ENCODE measurements around the gene ALDH1B1. TPM values are rescaled to one million over a fixed set of nuclear protein-coding genes. Genes with fewer than 3 reads are reported as not detected.

The ALDH1B1 gene
- total RNA-seq, 2 experiments from 2014 or later: 0.19 to 0.20 TPM

DNA sequence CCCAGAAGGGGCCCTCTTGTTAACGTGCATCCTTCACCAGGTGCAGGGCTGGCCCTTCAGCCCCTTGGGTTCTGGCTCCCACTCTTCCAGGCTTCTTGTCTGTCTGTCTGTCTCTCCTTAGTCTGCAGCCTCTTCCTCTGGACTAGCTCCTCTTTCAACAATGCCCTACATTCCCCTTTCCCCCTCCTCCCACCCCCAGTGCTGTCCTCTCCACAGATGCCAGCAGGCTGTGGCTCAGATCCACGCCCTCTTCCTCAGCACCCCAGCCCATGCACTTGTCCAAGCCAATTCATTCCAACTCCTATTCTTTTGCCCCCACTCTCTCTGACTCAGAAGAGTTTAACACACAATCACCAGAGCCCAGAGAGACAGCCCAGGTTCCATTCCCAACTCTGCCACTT, 45.2 kb upstream of the ALDH1B1 start:
- CTCF ChIA-PET: no interaction called here
- Histone ChIP-seq H3K4me1 (ENCODE audit: insufficient read depth, low read length) (no peaks in the 10 kb centered on the region), H3K27ac (ENCODE audit: low read depth in 1 of 2, low read length in 2 of 2) (no peak overlapping the region), H3K9me3 (ENCODE audit: control insufficient read depth in 1 of 2, insufficient read depth in 1 of 2, low read length in 2 of 2) (no peaks in the 10 kb centered on the region), H3K27me3 (ENCODE audit: control insufficient read depth in 1 of 2, insufficient read depth in 2 of 2, low read length in 2 of 2) (peaks cover 0 to 5% of the 10 kb centered on the region in 2 experiments), H3K4me3 (ENCODE audit: low read length) (no peak overlapping the region), H3K36me3 (ENCODE audit: insufficient read depth, low read length) (no peaks in the 10 kb centered on the region)
- DNase-seq: no peak
- TF ChIP-seq, protein P1, sequence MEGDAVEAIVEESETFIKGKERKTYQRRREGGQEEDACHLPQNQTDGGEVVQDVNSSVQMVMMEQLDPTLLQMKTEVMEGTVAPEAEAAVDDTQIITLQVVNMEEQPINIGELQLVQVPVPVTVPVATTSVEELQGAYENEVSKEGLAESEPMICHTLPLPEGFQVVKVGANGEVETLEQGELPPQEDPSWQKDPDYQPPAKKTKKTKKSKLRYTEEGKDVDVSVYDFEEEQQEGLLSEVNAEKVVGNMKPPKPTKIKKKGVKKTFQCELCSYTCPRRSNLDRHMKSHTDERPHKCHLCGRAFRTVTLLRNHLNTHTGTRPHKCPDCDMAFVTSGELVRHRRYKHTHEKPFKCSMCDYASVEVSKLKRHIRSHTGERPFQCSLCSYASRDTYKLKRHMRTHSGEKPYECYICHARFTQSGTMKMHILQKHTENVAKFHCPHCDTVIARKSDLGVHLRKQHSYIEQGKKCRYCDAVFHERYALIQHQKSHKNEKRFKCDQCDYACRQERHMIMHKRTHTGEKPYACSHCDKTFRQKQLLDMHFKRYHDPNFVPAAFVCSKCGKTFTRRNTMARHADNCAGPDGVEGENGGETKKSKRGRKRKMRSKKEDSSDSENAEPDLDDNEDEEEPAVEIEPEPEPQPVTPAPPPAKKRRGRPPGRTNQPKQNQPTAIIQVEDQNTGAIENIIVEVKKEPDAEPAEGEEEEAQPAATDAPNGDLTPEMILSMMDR (IDR thresholded peaks at IDR 0.05): no peak
- no peak overlapping the region for H3K27ac Mint-ChIP-seq
- no peaks in the 10 kb centered on the region for H3K9me3 Mint-ChIP-seq
- no peak overlapping the region for H3K4me3 Mint-ChIP-seq
- H3K4me1 Mint-ChIP-seq (ENCODE audit: low read depth): no peaks in the 10 kb centered on the region
- intact Hi-C loops (cut with DNase I, micrococcal nuclease): no loop called here
- no peak for ATAC-seq (ENCODE audit: poor library complexity)
- peaks cover 11% of the 10 kb centered on the region for H3K27me3 Mint-ChIP-seq
- H3K36me3 Mint-ChIP-seq (ENCODE audit: low read depth): no peaks in the 10 kb centered on the region
- POLR2A ChIA-PET: no interaction called here

GRCh38 chr9:38347946-38348345, 44.6 kb upstream of the ALDH1B1 start:
- ATAC-seq (ENCODE audit: poor library complexity) (no peak), DNase-seq (no peak)
- Mint-ChIP-seq H3K4me1 (ENCODE audit: low read depth) (no peaks in the 10 kb centered on the region), H3K4me3 (no peak overlapping the region), H3K9me3 (no peaks in the 10 kb centered on the region), H3K36me3 (ENCODE audit: low read depth) (no peaks in the 10 kb centered on the region), H3K27ac (no peak overlapping the region), H3K27me3 (peaks cover 11% of the 10 kb centered on the region)
- TF ChIP-seq, protein P1 (IDR thresholded peaks at IDR 0.05): no peak
- CTCF ChIA-PET: no interaction called here
- intact Hi-C loops (cut with DNase I, micrococcal nuclease): no loop called here
- no peaks in the 10 kb centered on the region for H3K4me1 ChIP-seq (ENCODE audit: insufficient read depth, low read length)
- POLR2A ChIA-PET: no interaction called here
- no peaks in the 10 kb centered on the region for H3K9me3 ChIP-seq (ENCODE audit: control insufficient read depth in 1 of 2, insufficient read depth in 1 of 2, low read length in 2 of 2)
- H3K27me3 ChIP-seq (ENCODE audit: control insufficient read depth in 1 of 2, insufficient read depth in 2 of 2, low read length in 2 of 2): peaks cover 0 to 5% of the 10 kb centered on the region in 2 experiments
- no peaks in the 10 kb centered on the region for H3K36me3 ChIP-seq (ENCODE audit: insufficient read depth, low read length)
- no peak overlapping the region for H3K4me3 ChIP-seq (ENCODE audit: low read length)
- H3K27ac ChIP-seq (ENCODE audit: low read depth in 1 of 2, low read length in 2 of 2): no peak overlapping the region

GRCh38 chr9:38350529-38350928, 42.0 kb upstream of the ALDH1B1 start:
- no peaks in the 10 kb centered on the region for H3K9me3 Mint-ChIP-seq
- ATAC-seq (ENCODE audit: poor library complexity) (no peak), DNase-seq (no peak)
- H3K4me3 ChIP-seq (ENCODE audit: low read length): no peak overlapping the region
- H3K27ac ChIP-seq (ENCODE audit: low read depth in 1 of 2, low read length in 2 of 2): no peak overlapping the region
- H3K27ac Mint-ChIP-seq: no peak overlapping the region
- H3K4me1 ChIP-seq (ENCODE audit: insufficient read depth, low read length): no peaks in the 10 kb centered on the region
- no peaks in the 10 kb centered on the region for H3K9me3 ChIP-seq (ENCODE audit: control insufficient read depth in 1 of 2, insufficient read depth in 1 of 2, low read length in 2 of 2)
- TF ChIP-seq, protein P1 (IDR thresholded peaks at IDR 0.05): no peak
- ChIA-PET POLR2A (no interaction called here), CTCF (no interaction called here)
- peaks cover 11% of the 10 kb centered on the region for H3K27me3 Mint-ChIP-seq
- H3K36me3 ChIP-seq (ENCODE audit: insufficient read depth, low read length): no peaks in the 10 kb centered on the region
- peaks cover 0 to 5% of the 10 kb centered on the region in 2 experiments for H3K27me3 ChIP-seq (ENCODE audit: control insufficient read depth in 1 of 2, insufficient read depth in 2 of 2, low read length in 2 of 2)
- no peaks in the 10 kb centered on the region for H3K36me3 Mint-ChIP-seq (ENCODE audit: low read depth)
- intact Hi-C loops (cut with DNase I, micrococcal nuclease): no loop called here
- no peak overlapping the region for H3K4me3 Mint-ChIP-seq
- H3K4me1 Mint-ChIP-seq (ENCODE audit: low read depth): no peaks in the 10 kb centered on the region

All from CD4-positive, alpha-beta T cell (primary cell).